Ovary (tissue), 9 donors: ENCODE data around the gene KIAA1671. TPM values are rescaled to one million over a fixed set of nuclear protein-coding genes. Genes with fewer than 3 reads are reported as not detected.

Experiments
- polyA plus RNA-seq, 2 donors: library from polyadenylated mRNA; stranded (reverse); fragments of 200-250 nt in 1 of 2; fragments of 350-450 nt in 1 of 2; fragmentation: Illumina TruSeq in 1 of 2; extraction: RNeasy Lipid Tissue Mini Kit (QIAGEN cat#74804) in 1 of 2; gene quantifications; one replicate each; pipeline ENCODE4 v1.2.3, GENCODE V29; 2013 to 2014
- small RNA-seq: library from RNA; depleted of rRNA; stranded (forward); fragments of <200 nt; gene quantifications from one replicate; pipeline ENCODE3, GENCODE V24; 2016
- total RNA-seq, 7 donors: library from RNA; depleted of rRNA in 2 of 7; stranded (reverse); fragments of >200 nt in 2 of 7; fragmentation: NEBNext Ultra II Directional in 3 of 7; extraction: Animal tissue kit (Norgen Biotek cat#: 25700) in 3 of 7; gene quantifications; one replicate each; pipeline versions ENCODE4 v1.1.0 to v1.2.4, GENCODE V29; 2016 to 2023
- donor health status: DM: no; HTN: no; CAD: no; lungs with moderate emphysema.
- donor health status: DM: no; HTN: no; CAD: no.
- donor health status: Bipolar disorder and iron deficiency.
- donor health status: DM: yes; HTN: yes; CAD: no.
- donor health status: DM: no; HTN: no; CAD: no.
- donor health status: DM: yes; HTN: yes; CAD: no.

KIAA1671 gene
- total and polyA plus RNA-seq, 9 donors, result 9.8 to 27.9 (median 24.5) TPM

Small RNAs within 50 kb of the gene (small RNA-seq; reads per million reads assigned to genes)
- not detected for gene Z99916.2

Other genes with a start within 250 kb of the KIAA1671 start
- under 1 TPM in 1 of 7 donors, not detected in 6; 0.07 TPM for gene PIWIL3, start 178.0 kb upstream of the KIAA1671 start, total RNA-seq
- under 1 TPM in 1 of 2 donors, not detected in 1; 0.45 TPM for gene PIWIL3, start 178.0 kb upstream of the KIAA1671 start, polyA plus RNA-seq
- 1 to 10 TPM; 1.2 to 4.4 (median 2.6) TPM for gene SGSM1, start 146.5 kb upstream of the KIAA1671 start, total RNA-seq
- 1 to 10 TPM in 1 of 2 donors, under 1 TPM in 1; 0.91 to 1.6 TPM for gene SGSM1, start 146.5 kb upstream of the KIAA1671 start, polyA plus RNA-seq
- under 1 TPM in 1 of 7 donors, not detected in 6; 0.36 TPM for gene LHFPL7, start 6.0 kb upstream of the KIAA1671 start, total RNA-seq
- not detected for gene LHFPL7, start 6.0 kb upstream of the KIAA1671 start, polyA plus RNA-seq
- gene CRYBB3, start 247.1 kb downstream of the KIAA1671 start, total RNA-seq, result under 1 TPM in 2 of 7 donors, not detected in 5; 0.30 to 0.69 TPM
- not detected for gene CRYBB3, start 247.1 kb downstream of the KIAA1671 start, polyA plus RNA-seq